GM23248 (cell line): ENCODE measurements around the gene NTF3.

Experiments used
- EZH2 ChIP-seq: fragments of 200-600 bp; sonication (generic); IDR thresholded peaks from 2 replicates; pipeline ENCODE4 v1.6.1; 2018; ENCODE audit warnings: antibody characterized with exemption, mild to moderate bottlenecking; ENCODE audit not compliant: insufficient read depth, poor library complexity, severe bottlenecking
- EZH2phosphoT487 ChIP-seq: fragments of 200-600 bp; sonication (generic); IDR thresholded peaks from 2 replicates; pipeline ENCODE4 v1.6.1; 2018; ENCODE audit warnings: antibody characterized with exemption, moderate library complexity, mild to moderate bottlenecking, low read depth; ENCODE audit not compliant: insufficient read depth

GRCh38 chr12:5390174-5390799 is 41.6 kb upstream of the NTF3 start:
- TF ChIP-seq EZH2 (no peak), EZH2phosphoT487 (no peak)
